Measurements from ENCODE around the gene SPATA17.

GRCh38 chr1:217917281-217917887 lies 286.2 kb downstream of the SPATA17 start:
- TF ChIP-seq MAX (IDR thresholded peaks at IDR 0.05; ENCODE audit: low read depth) (no peak), CTCF (IDR thresholded peaks at IDR 0.05) (no peak), EP300 (IDR thresholded peaks at IDR 0.05; ENCODE audit: borderline replicate concordance in 1 of 2, low read depth in 1 of 2, low read length in 1 of 2) (no peak), USF2 (IDR thresholded peaks at IDR 0.05; ENCODE audit: borderline replicate concordance, low read depth, low read length) (no peak), JUND (IDR thresholded peaks at IDR 0.05) (no peak), POLR2AphosphoS5 (IDR thresholded peaks at IDR 0.05; ENCODE audit: low read depth, low read length) (no peak), RAD21 (IDR thresholded peaks at IDR 0.05; ENCODE audit: low read length) (no peak), EZH2phosphoT487 (IDR thresholded peaks at IDR 0.05; ENCODE audit: borderline replicate concordance, low read depth) (no peak), PBX3 (IDR thresholded peaks at IDR 0.05) (no peak), REST (IDR thresholded peaks at IDR 0.05; ENCODE audit: low read depth, low read length) (no peak), CHD2 (IDR thresholded peaks at IDR 0.05; ENCODE audit: low read length, partially characterized antibody) (no peak), RFX5 (IDR thresholded peaks at IDR 0.05; ENCODE audit: low read length) (no peak), USF1 (IDR thresholded peaks at IDR 0.05; ENCODE audit: borderline replicate concordance, low read depth) (no peak), GABPA (IDR thresholded peaks at IDR 0.05; ENCODE audit: low read depth) (no peak)
